ENCODE data around the gene SLC22A17. TPM values are rescaled to one million over a fixed set of nuclear protein-coding genes. Genes with fewer than 3 reads are reported as not detected.
"Not testable (repeated sequence)": the region's sequence is repeated elsewhere in the genome, so short reads cannot be mapped to it uniquely, and the experiment has no call there.

SLC22A17 gene
- total RNA-seq, result 10 to 100 TPM in 1 of 3 donors, 1 to 10 TPM in 2; 2.3 to 35.5 (median 5.4) TPM
- long read RNA-seq, donor 1, transcript SLC22A17-202 (10 exons, 2,238 nt), result major isoform, 17 of 38 reads
- long read RNA-seq, donor 1, partial matches to known transcripts, result 4 of 38 reads
- long read RNA-seq, donor 1, other reads (novel, unspliced or antisense), result 11 of 38 reads
- long read RNA-seq, donor 2, partial matches to known transcripts, result 1 of 1 reads
- long read RNA-seq, donor 2, other reads (novel, unspliced or antisense), result 0 of 1 reads

DNA sequence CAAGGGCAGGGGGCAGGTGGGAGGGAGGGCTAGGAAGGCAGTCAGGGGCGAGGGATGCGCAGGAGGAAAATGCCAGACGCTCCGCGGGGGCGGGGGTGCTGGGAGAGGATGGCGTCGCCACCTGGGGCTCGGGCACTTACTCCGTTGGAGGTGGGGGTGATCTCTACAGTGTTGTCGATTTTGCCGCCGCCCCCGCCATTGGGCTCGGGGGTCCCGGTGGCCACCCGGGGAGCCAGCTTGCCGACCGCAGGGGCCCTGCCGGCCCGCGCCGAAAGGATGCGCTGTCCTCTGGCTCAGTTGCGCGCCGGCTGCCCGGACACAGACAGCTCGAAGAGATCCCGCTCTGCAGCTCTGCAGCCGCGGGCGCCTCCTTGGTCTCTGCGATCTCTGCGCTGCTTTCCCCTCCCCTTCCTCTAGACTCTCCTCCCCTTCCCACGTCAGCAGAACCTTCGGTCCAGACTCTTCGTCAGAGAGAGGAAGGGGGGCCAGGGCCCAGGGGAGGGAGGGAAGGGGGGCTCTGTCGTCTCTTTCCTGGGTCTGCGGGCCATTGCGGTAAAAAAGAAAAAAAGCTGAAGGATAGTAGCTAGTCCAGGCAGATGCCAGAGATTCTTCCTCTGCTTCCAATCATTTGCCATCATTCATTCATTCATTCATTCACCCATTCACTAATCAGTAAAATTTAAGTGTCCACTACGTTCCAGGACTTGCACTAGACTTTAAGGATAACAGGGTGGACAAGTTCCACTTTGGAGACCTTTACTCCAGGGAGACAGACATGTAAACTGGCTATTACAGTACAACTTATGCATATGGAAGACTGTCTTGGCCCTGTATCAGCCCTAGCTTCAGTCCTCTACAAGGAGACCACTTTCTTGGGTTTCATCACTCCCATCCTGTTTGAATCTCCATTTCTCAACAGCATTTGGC lies at the start of gene SLC22A17:
Gene SLC22A17 (minus strand): TSS at position 382 of the 927 bp plus-strand sequence.
- TF ChIP-seq, protein P1, sequence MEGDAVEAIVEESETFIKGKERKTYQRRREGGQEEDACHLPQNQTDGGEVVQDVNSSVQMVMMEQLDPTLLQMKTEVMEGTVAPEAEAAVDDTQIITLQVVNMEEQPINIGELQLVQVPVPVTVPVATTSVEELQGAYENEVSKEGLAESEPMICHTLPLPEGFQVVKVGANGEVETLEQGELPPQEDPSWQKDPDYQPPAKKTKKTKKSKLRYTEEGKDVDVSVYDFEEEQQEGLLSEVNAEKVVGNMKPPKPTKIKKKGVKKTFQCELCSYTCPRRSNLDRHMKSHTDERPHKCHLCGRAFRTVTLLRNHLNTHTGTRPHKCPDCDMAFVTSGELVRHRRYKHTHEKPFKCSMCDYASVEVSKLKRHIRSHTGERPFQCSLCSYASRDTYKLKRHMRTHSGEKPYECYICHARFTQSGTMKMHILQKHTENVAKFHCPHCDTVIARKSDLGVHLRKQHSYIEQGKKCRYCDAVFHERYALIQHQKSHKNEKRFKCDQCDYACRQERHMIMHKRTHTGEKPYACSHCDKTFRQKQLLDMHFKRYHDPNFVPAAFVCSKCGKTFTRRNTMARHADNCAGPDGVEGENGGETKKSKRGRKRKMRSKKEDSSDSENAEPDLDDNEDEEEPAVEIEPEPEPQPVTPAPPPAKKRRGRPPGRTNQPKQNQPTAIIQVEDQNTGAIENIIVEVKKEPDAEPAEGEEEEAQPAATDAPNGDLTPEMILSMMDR (IDR thresholded peaks at IDR 0.05), result no peak

DNA sequence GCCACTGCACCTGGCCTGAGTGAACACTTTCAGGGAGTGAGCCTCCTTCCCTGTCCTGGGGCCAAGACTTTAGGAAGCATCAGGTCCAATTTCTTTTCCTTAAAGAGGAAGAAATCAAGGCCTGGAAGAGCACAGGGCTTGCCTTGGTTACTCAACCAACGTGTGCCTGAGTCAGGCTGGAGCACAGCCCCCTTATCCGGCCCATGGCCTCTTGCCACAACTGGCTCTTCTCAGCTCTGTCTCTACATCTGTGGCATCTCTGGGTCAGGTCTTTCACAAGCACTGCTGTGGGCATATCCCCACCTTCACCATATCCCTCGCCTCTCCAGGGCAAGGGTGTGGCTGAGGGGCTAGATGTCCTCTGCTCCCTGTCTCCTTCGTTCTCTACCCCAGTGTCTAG lies 48.6 kb upstream of the SLC22A17 start:
- H3K36me3 ChIP-seq (ENCODE audit: low read depth), result no peaks in the 10 kb centered on the region
- no peaks in the 10 kb centered on the region for H3K9me3 ChIP-seq
- no peak overlapping the region for H3K4me3 ChIP-seq
- TF ChIP-seq, protein P1 (IDR thresholded peaks at IDR 0.05), result no peak
- intact Hi-C loops (cut with DNase I, micrococcal nuclease), result no loop called here
- no peaks in the 10 kb centered on the region for H3K4me1 ChIP-seq (ENCODE audit: low read depth)
- no peak for ATAC-seq
- DNase-seq, result no peak

More for the DNA sequence above, at the start of gene SLC22A17:
- peak in 2 of 3 donors; percentile 62 to 64 for DNase-seq
- peaks cover 12% of the 10 kb centered on the region for H3K4me1 ChIP-seq (ENCODE audit: low read depth)
- H3K9me3 ChIP-seq, result no peaks in the 10 kb centered on the region
- no peaks in the 10 kb centered on the region for H3K36me3 ChIP-seq (ENCODE audit: low read depth)
- peak; percentile 77 for ATAC-seq
- intact Hi-C loops (cut with DNase I, micrococcal nuclease), result no loop called here
- H3K4me3 ChIP-seq, result peak within 1 kb of the TSS; percentile 19

DNA sequence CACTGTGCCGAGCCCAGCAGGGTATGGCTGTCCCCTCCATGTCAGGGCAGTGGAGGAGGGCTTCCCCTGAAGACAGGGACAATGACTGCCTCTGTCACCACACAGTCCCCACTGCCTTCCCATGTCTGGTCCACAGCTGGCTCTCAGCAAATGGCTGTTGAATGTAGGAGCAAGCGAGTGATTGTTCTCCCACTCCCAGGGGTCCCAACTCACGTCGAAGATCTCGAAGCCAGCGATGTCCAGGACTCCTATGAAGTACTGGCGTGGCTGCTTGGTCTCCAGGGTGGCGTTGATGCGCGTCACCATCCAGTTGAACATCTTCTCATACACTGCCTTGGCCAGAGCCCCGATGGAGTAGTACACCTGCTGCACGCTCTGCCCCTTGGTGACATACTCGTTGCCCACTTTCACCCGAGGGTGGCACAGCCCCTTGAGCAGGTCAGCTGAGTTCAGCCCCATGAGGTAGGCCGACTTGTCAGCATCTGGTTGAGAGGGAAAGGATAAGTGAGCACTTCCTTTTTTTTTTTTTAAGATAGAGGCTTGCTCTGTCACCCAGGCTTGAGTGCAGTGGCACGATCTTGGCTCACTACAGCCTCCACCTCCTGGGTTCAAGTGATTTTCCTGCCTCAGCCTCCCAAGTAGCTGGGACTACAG lies 47.9 kb upstream of the SLC22A17 start:
- H3K36me3 ChIP-seq (ENCODE audit: low read depth); H3K9me3 ChIP-seq; intact Hi-C loops (cut with DNase I, micrococcal nuclease); H3K4me1 ChIP-seq (ENCODE audit: low read depth); DNase-seq; H3K4me3 ChIP-seq; ATAC-seq: not testable (repeated sequence)

DNA sequence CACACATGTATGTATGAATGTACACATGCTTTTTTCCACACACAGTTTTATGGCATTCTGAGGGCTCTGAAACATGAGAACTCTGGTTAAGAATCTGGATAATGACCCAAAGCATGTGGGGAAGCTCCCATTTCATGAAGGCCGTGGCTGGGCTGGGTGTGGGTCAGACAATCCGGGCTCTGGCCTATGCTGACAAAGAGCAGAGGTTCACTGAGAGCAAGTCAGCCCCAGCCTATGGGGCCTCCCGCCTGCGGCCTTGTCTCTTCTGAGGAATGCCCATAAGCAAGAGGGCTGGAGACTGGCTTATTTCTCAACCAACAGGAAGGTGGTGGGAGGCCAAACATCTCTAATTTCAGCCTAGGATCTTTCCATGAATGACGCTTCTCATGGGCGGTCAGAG lies 46.9 kb upstream of the SLC22A17 start:
- Histone ChIP-seq H3K4me1 (ENCODE audit: low read depth) (no peaks in the 10 kb centered on the region), H3K36me3 (ENCODE audit: low read depth) (no peaks in the 10 kb centered on the region), H3K4me3 (no peak overlapping the region), H3K9me3 (no peaks in the 10 kb centered on the region)
- TF ChIP-seq, protein P1 (IDR thresholded peaks at IDR 0.05), result no peak
- intact Hi-C loops (cut with DNase I, micrococcal nuclease), result no loop called here
- no peak for DNase-seq
- no peak for ATAC-seq

DNA sequence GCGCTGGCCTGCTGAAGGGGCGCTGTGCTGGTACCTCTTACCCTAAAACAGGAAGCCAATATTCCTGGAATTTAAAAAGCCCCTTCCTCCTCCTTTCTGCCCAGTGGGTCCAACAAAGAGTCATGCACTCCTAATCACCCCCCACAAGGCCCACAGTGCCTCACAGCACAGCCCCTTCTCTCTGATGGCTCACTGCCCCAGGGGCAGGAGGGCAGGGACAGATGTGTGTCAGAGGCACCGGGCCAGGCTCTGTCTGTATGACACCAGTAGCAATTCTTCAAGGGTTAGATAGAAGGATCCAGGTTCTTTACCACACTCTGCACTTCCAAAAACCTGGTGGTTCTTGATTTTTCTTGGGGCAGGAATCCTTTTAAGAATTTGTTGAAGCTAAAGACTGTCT lies 46.4 kb upstream of the SLC22A17 start:
- no peaks in the 10 kb centered on the region for H3K4me1 ChIP-seq (ENCODE audit: low read depth)
- DNase-seq (no peak), ATAC-seq (no peak)
- TF ChIP-seq, protein P1 (IDR thresholded peaks at IDR 0.05), result no peak
- no peaks in the 10 kb centered on the region for H3K36me3 ChIP-seq (ENCODE audit: low read depth)
- no peak overlapping the region for H3K4me3 ChIP-seq
- no peaks in the 10 kb centered on the region for H3K9me3 ChIP-seq
- intact Hi-C loops (cut with DNase I, micrococcal nuclease), result no loop called here
